Thoracic aorta (tissue), 2 donors: ENCODE data around the gene RNF223. TPM values are rescaled to one million over a fixed set of nuclear protein-coding genes. Genes with fewer than 3 reads are reported as not detected.
"Not testable (repeated sequence)": the region's sequence is repeated elsewhere in the genome, so short reads cannot be mapped to it uniquely, and the experiment has no call there.

Experiments used
- ATAC-seq: fragments of 150-250 bp; one replicate; pipeline ENCODE4 v1.8.0; 2017; ENCODE audit warnings: low read depth; ENCODE audit not compliant: insufficient number of reproducible peaks, low FRiP score
- DNase-seq: peaks from one replicate; pipeline ENCODE4 v3.0.0-alpha.2; 2020; ENCODE audit warnings: low spot score
- H3K27ac ChIP-seq, 2 donors: fragments of 200-600 bp; sonication (generic); 1 replicate in 1 of 2; 2 replicates in 1 of 2; pipeline ENCODE4 v1.5.1; 2016; ENCODE audit warnings: mild to moderate bottlenecking in 2 of 2, moderate library complexity in 2 of 2
- H3K27me3 ChIP-seq: fragments of 200-600 bp; sonication (generic); replicated peaks from 2 replicates; pipeline ENCODE4 v1.6.0; 2016; ENCODE audit warnings: mild to moderate bottlenecking; ENCODE audit not compliant: insufficient read depth
- H3K36me3 ChIP-seq: fragments of 200-600 bp; sonication (generic); one replicate; pipeline ENCODE4 v1.5.1; 2016
- H3K4me1 ChIP-seq, 2 donors: fragments of 200-600 bp; sonication (generic); 1 replicate in 1 of 2; 2 replicates in 1 of 2; pipeline versions ENCODE4 v1.5.1 to v1.6.0; 2016; ENCODE audit warnings: low read depth in 2 of 2, mild to moderate bottlenecking in 1 of 2; ENCODE audit not compliant: control insufficient read depth in 1 of 2
- H3K4me3 ChIP-seq: fragments of 200-600 bp; sonication (generic); 2 replicates; pipeline ENCODE4 v1.5.1; 2016; ENCODE audit warnings: mild to moderate bottlenecking
- H3K9me3 ChIP-seq: fragments of 200-600 bp; sonication (generic); 2 replicates; pipeline ENCODE4 v1.5.1; 2016
- total RNA-seq, 2 donors: library from RNA; depleted of rRNA; stranded (reverse); fragments of >200 nt; gene quantifications; one replicate each; pipeline versions ENCODE4 v1.1.0 to v1.2.3, GENCODE V29; 2016
- TF ChIP-seq, protein P1 (sequence below): fragments of 200-600 bp; sonication (generic); IDR thresholded peaks from one replicate; pipeline ENCODE4 v1.5.1; 2019; ENCODE audit warnings: antibody characterized with exemption

The RNF223 gene
- total RNA-seq, 2 donors from 2014 or later: 0.71 TPM; not detected in 1

GRCh38 chr1:1031659-1032235 lies 42.4 kb downstream of the RNF223 start:
- ATAC-seq (no peak), DNase-seq (no peak)
- no peaks in the 10 kb centered on the region for H3K9me3 ChIP-seq
- peaks cover 12 to 18% of the 10 kb centered on the region in 2 donors for H3K4me1 ChIP-seq
- H3K27me3 ChIP-seq: peaks cover 6% of the 10 kb centered on the region
- TF ChIP-seq, protein P1, sequence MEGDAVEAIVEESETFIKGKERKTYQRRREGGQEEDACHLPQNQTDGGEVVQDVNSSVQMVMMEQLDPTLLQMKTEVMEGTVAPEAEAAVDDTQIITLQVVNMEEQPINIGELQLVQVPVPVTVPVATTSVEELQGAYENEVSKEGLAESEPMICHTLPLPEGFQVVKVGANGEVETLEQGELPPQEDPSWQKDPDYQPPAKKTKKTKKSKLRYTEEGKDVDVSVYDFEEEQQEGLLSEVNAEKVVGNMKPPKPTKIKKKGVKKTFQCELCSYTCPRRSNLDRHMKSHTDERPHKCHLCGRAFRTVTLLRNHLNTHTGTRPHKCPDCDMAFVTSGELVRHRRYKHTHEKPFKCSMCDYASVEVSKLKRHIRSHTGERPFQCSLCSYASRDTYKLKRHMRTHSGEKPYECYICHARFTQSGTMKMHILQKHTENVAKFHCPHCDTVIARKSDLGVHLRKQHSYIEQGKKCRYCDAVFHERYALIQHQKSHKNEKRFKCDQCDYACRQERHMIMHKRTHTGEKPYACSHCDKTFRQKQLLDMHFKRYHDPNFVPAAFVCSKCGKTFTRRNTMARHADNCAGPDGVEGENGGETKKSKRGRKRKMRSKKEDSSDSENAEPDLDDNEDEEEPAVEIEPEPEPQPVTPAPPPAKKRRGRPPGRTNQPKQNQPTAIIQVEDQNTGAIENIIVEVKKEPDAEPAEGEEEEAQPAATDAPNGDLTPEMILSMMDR: no peak
- no peak overlapping the region for H3K4me3 ChIP-seq
- no peaks in the 10 kb centered on the region for H3K36me3 ChIP-seq
- H3K27ac ChIP-seq: no peak overlapping the region

GRCh38 chr1:1030867-1031658 lies 43.0 kb downstream of the RNF223 start:
- H3K27ac ChIP-seq, H3K27me3 ChIP-seq, H3K4me3 ChIP-seq, ATAC-seq, H3K36me3 ChIP-seq, H3K9me3 ChIP-seq, DNase-seq: not testable (repeated sequence)
- peaks cover 12 to 18% of the 10 kb centered on the region in 2 donors for H3K4me1 ChIP-seq

GRCh38 chr1:1027791-1028190 lies 46.3 kb downstream of the RNF223 start:
- TF ChIP-seq, protein P1: no peak
- ATAC-seq (no peak), DNase-seq (no peak)
- no peak overlapping the region for H3K4me3 ChIP-seq
- no peak overlapping the region for H3K27ac ChIP-seq
- H3K27me3 ChIP-seq: peaks cover 3% of the 10 kb centered on the region
- H3K9me3 ChIP-seq: no peaks in the 10 kb centered on the region
- H3K4me1 ChIP-seq: peaks cover 3 to 5% of the 10 kb centered on the region in 2 donors
- no peaks in the 10 kb centered on the region for H3K36me3 ChIP-seq

GRCh38 chr1:1026599-1027413 lies 47.3 kb downstream of the RNF223 start:
- Histone ChIP-seq H3K9me3 (no peaks in the 10 kb centered on the region), H3K27ac (no peak overlapping the region)
- ATAC-seq: no peak

DNA sequence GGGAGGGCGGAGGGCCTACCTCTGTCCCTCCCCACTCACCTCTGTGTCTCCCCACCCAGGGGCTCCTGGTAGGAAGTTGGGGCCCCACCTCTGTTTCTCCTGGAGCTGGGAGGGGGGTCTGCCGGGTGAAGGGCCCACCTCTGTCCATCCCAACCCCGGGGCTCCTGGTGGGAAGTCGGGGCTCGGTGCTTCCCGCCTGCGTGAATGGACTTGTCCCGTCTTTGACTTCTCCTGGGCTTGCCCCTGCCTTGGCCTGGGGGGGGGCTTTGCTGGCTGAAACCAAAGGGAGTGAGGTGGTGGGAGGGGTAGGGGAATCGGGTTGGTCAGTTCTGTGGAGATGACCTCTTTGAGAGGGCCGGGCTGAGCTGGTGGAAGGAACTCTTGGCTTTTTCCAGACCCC lies 48.4 kb downstream of the RNF223 start:
- Histone ChIP-seq H3K27ac (no peak overlapping the region), H3K4me3 (no peak overlapping the region), H3K27me3 (no peaks in the 10 kb centered on the region)

More at GRCh38 chr1:1026599-1027413, 47.3 kb downstream of the RNF223 start:
- H3K36me3 ChIP-seq: no peaks in the 10 kb centered on the region
- H3K27me3 ChIP-seq: no peaks in the 10 kb centered on the region
- H3K4me3 ChIP-seq: no peak overlapping the region
- TF ChIP-seq, protein P1: no peak
- DNase-seq: no peak
- H3K4me1 ChIP-seq: no peaks in the 10 kb centered on the region

More for the DNA sequence above, 48.4 kb downstream of the RNF223 start:
- no peak for ATAC-seq
- Histone ChIP-seq H3K4me1 (peaks cover 3 to 7% of the 10 kb centered on the region in 2 donors), H3K36me3 (no peaks in the 10 kb centered on the region), H3K9me3 (no peaks in the 10 kb centered on the region)
- DNase-seq: no peak
- TF ChIP-seq, protein P1: no peak
